Stimulated activated CD4-positive, alpha-beta T cell treated with anti-CD3 and anti-CD28 coated beads, TNF-alpha, amount 100 ng/mL, for 24 hours (primary cell): ENCODE data around the gene NCAPH2.

Experiments
- DNase-seq, 3 experiments: peaks; one replicate each; pipeline ENCODE4 v3.0.0-alpha.2; 2020; ENCODE audit warnings: low read depth in 3 of 3

NCAPH2 gene

GRCh38 chr22:50489363-50490243 lies 18.4 kb upstream of the NCAPH2 start:
- DNase-seq = no peak

DNA sequence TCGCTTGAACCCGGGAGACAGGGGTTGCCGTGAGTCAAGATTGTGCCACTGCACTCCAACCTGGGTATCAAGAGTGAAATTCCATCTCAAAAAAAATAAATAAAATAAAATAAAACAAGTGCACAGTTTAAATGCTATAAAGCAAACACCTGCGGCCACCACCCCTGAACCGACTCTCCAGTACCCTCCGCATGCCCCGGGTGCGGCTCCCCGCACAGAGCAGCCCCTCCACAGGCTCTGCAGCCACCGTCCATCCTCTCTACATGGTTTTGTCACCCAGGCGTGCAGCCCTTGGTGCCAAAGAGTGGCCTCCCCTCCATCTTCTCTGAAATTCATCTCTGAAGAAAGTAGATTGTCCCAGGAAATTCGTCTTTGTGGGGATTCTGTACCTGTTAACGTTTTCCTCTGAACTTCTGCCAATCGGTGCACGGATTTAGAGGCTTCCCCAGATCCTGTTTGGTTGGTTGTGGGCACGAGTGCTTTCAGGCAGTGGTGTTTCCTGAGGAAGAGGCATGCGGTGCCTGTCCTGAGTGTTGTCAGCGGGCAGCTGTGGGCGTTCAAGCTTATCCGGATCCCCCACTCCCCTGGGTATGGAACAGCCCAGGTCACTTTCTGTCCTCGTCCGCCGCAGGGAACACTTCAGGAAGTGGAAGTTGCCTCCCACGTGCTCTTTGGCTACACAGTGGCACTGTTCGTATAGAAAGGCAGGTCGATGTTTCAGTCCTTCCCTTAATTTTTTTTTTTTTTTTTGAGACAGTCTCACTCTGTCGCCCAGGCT lies 17.3 kb upstream of the NCAPH2 start:
- DNase-seq = peak in 1 of 3 experiments; percentile 31

DNA sequence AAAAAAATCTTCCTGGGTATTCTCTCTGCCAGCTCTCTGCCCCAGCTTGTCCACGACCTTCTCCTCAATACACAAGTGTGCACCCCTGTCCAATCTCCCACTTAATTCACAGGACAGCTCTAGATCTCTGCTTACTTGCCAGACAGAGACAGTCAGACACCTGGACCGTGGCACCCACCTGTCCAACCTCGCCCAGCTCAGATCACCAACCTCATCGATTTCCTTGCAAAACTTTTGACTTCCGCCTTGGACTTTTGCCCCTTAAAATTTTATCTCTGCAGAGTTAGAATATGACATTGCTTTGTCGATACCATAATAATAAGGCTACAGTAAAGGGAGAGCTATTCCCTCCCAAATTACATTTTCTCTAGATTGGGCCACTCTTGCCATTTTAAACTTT lies 10.9 kb upstream of the NCAPH2 start:
- no peak for DNase-seq

GRCh38 chr22:50498322-50498890 lies 9.6 kb upstream of the NCAPH2 start:
- peak; percentile 33 to 67 (median 56) for DNase-seq

- DNase-seq = no peak
These were observed 7.6 kb upstream of the NCAPH2 start for GRCh38 chr22:50500452-50500851.

GRCh38 chr22:50502096-50502495 lies 5.9 kb upstream of the NCAPH2 start:
- no peak for DNase-seq

DNA sequence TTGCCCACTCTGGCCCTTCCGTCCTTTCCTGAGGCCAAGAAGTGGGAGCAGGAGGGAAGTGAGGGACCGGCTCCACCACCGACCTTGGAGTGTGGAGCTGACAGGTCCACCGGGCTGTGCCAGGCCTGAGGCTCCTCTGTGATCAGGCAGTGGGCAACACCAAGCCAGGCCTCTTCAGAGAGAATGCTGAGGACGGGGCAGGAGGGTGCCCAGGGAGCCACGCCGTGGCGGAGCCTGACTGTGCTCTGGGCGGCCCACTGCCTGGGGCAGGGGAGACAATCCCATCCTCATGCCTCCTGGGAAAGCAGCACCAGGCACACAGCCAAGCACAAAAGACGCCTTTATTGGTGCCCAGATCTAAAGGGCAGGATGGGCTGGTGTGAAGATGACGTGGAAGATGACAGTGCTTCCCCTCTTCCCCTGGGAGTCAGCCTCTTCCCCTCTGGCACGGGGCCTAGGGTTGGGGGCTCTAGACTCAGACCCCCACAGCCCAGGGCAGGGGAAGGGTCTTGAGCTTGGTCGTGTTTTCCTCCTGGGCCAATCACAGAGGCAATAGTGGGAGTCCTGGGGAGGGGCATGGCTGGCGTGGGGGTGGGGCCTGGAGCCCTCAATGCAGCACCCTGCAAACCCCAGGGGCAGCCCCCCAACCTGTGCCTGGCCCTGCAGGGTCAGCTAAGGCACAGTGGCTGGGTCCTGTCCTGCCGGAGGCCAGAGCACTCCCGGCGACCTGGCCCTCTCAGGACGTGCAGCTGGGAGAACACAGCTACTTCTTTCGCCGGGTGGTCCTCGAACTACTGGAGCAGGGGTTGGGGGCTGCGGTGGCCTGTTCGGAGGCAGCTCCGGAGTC lies 5.2 kb upstream of the NCAPH2 start:
- no peak for DNase-seq

DNA sequence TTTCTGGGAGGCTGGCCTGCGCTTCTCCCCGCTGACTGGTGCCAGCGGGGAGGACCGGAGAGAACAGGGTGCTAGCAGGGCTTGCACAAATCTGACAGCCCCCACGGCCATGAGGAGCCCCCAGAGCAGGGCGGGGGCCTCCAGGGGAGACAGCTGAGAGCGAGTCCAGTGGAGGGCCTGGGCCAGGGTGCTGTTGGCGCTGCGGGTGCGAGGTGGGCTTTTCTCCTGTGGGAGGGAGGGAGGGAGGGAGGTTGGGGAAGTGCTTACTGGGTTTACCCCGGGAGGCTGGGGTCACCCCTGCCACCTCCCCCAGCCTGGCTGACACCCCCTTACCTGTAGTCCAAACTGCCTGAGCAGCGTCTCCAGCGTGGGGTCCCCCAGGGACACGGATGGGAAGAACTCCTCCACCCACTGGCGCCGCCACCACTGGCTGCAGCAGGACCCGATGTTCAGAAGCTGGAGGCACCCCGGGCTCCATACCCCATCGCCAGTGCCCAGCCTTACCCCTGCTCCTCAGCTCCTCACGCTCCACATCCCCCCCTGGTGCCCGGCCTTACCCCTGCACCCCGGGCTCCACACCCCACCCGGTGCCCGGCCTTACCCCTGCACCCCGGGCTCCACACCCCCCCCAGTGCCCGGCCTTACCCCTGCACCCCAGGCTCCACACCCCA lies 4.4 kb upstream of the NCAPH2 start:
- no peak for DNase-seq

- no peak for DNase-seq
These were observed 3.4 kb upstream of the NCAPH2 start for GRCh38 chr22:50504369-50505211.

DNA sequence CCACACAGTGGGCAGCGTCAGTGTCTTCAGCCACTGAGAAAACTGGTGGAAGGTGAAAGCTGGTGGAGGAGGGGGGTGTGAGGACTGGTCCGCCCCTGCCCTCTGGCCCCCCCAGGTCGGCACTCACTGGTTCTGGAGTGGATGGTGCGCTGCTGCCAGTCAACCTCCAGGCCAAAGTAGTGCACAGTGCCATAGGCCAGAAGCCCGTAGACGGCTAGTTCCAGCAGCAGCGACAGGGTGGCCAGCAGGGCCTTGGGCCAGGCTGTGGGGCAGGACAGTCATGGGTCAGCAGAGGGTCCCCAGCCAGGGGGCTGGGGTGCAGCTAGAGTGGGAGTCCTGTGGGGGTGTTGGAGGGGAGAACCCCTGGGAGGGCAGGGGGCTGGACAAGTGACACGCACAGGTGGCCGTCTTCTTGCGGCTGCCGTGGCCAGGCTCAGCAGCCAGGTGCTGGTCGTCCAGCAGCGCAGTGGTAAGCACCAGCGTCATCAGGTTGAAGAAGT lies 2.7 kb upstream of the NCAPH2 start:
- DNase-seq = no peak

DNA sequence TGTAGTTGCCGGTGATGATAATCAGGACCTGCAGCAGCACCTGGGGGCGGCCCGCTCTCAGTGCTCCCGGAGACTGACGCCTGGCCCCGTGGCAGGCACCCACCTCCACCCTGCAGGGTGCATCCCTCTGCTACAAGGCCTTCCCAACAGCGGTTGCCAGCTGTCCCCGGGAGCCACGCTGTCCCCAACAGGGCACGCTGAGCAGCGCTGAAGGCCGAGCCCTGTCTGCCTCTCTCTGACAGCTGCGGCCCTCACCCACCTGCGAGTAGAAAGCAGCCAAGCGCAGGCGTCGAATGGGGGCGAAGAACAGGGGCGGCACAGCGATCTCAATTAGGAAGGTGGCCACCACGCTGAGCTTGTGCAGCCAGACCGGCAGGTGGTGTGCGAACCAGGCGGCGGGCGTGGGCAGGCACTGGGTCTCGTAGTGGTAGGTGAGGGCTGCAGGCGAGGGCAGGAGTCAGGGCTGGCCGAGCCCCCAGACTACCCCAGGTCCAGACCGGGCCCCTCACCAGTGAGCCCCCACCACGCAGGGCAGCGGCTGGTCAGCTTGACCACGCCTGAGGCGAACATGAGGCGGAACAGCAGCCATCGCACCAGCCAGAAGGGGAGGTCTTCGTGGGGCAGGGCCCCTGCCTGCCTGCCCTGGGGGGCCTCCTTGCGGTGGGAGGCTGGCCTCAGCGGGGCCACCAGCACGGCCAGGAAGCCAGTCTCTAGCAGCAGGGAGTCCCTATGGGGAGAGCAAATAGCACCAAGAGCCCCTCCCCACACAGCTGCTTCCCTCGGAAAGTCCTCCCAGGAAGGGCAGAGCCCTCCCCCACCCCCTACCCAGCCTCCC lies 2.0 kb upstream of the NCAPH2 start:
- no peak for DNase-seq

GRCh38 chr22:50506611-50507420 lies 1.2 kb upstream of the NCAPH2 start:
- DNase-seq = no peak

DNA sequence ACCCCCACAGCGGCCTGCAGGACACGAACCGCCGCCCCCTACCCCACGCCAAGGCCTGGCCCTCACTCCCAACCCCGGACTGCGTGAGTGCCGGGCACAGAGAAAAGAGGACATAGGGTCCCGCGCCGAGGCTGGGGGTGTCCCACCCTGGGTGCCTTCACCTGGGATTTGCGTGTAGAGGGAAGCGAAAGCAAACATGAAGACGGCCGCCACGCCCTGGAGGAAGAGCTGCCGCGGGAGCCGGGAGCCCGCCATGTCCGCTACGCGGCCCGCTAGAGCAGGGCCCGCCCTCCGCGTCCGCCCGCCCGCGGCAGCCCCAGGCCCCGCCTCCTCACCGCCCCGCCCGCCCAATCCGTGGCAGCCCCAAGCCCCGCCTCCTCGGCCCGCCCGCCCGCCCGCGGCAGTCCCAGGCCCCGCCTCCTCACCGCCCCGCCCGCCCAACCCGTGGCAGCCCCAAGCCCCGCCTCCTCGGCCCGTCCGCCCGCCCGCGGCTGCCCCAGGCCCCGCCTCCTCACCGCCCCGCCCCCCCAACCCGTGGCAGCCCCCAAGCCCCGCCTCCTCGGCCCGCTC lies 518 bp upstream of the NCAPH2 start, which contains the start of gene LMF2:
TSS of gene LMF2 (minus strand) at position 282 of the 570 bp plus-strand sequence. CDS start at position 255, 27 bp downstream.
- DNase-seq = peak; percentile 89 to 93 (median 91)

DNA sequence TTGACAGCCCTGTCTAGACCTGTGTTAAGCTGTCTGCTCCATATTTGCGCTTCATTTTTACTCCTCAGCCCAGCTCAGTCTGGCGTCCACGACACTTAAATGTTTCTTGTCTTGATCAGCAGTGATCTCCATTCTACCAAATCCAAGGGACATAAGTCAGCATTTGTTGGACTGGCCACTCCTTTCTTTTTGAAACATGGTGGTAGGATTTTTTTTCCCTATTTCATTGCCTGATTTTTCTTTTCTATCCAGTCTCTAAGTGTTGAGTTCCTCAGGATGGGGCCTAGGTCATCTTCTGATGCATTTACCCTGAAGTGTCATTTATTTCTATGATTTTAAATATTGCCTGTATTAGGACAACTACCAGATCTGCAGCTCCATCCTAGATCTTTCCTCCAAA lies 873 bp downstream of the NCAPH2 start:
- DNase-seq = no peak

DNA sequence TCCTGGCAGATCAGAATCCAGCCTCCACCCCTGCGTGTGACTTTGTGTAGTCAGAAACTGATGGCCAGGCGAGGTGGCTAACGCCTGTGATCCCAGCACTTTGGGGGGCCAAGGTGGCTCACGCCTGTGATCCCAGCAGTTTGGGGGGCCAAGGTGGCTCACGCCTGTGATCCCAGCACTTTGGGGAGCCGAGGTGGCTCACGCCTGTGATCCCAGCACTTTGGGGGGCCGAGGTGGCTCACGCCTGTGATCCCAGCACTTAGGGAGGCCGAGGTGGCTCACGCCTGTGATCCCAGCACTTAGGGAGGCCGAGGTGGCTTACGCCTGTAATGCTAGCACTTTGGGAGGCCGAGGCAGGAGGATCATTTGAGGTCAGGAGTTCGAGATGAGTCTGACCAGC lies 5.2 kb downstream of the NCAPH2 start:
- DNase-seq = no peak

DNA sequence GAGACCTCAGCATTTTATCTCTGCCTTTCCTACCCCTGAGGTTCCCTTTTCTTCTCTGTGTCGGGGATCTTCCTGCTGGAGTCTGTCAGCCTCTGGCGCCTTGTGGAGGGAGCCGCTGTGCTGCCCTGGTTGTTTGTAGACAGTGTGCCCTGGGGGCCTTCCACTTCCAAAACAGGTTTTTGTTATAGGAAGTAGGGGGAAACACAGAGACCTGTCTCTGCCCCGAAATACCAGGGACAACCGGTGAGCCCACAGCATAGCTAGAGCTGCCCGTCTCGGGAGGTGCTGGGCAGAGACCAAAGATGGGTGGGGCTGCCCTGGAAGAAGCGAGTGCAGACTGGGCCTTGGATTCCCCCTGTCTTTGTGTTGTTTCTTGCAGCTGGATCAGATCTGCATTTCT lies 8.0 kb downstream of the NCAPH2 start:
- DNase-seq = no peak

GRCh38 chr22:50516891-50517290 lies 8.9 kb downstream of the NCAPH2 start:
- DNase-seq = no peak
